ENCODE measurements around the gene TNFRSF4. TPM values are rescaled to one million over a fixed set of nuclear protein-coding genes. Genes with fewer than 3 reads are reported as not detected.

The TNFRSF4 gene
- total and polyA plus RNA-seq, 10 of the 15 experiments (the other 5 are each of a cell fraction or from before 2014, with no cell fraction given) = 0.05 to 7.3 (median 2.5) TPM; not detected in 1

GRCh38 chr1:1191734-1192133, 22.2 kb downstream of the TNFRSF4 start (continued):
- TF ChIP-seq ZBTB40 (IDR thresholded peaks at IDR 0.05; ENCODE audit: borderline replicate concordance) = no peak
- TF ChIP-seq USF2 (IDR thresholded peaks at IDR 0.05; ENCODE audit: borderline replicate concordance, low read depth, low read length) = no peak
- no peak for TF ChIP-seq ELK1 (IDR thresholded peaks at IDR 0.05; ENCODE audit: low read depth, low read length)

GRCh38 chr1:1189111-1189510, 24.8 kb downstream of the TNFRSF4 start:
- whole genome bisulfite sequencing (ENCODE audit: insufficient coverage, insufficient replicate concordance, low lambda C conversion rate, missing lambda C conversion rate) = 18% methylated on average over 5 of the region's 5 CpGs
- POLR2A ChIA-PET = interaction anchor here (1.6 kb wide), 1 partner anchor 12 kb away, joined by 3 read pairs; no protein-coding TSS in a partner anchor
- Histone ChIP-seq H3K4me3 (no peak overlapping the region), H4K20me1 (ENCODE audit: control insufficient read depth, insufficient read depth) (no peaks in the 10 kb centered on the region), H3K4me2 (ENCODE audit: control insufficient read depth, insufficient read depth) (no peak overlapping the region), H3K36me3 (ENCODE audit: control insufficient read depth in 2 of 2, insufficient read depth in 2 of 2, low read length in 1 of 2) (no peaks in the 10 kb centered on the region), H3K4me1 (ENCODE audit: control insufficient read depth, insufficient read depth, low read length) (no peaks in the 10 kb centered on the region), H3K79me2 (ENCODE audit: control insufficient read depth, insufficient read depth, low read length) (no peaks in the 10 kb centered on the region), H2AFZ (ENCODE audit: control insufficient read depth, low read depth, low read length) (no peak overlapping the region), H3K27me3 (replicated peaks in 1 of 2; ENCODE audit: control insufficient read depth in 2 of 2, insufficient read depth in 2 of 2, low read length in 1 of 2) (no peaks in the 10 kb centered on the region), H3K9me3 (replicated peaks; ENCODE audit: control insufficient read depth, insufficient read depth, low read length) (no peaks in the 10 kb centered on the region; the same call in 2 of the 3 replicates), H3K9ac (ENCODE audit: control insufficient read depth, insufficient read depth, low read length) (no peak overlapping the region), H3K27ac (ENCODE audit: control insufficient read depth, insufficient read depth) (no peak overlapping the region)
- in situ Hi-C loops (cut with MboI) (no loop called here), intact Hi-C loops (cut with micrococcal nuclease; ENCODE audit: unreplicated experiment) (no loop called here)
- FAIRE-seq (no peak), DNase-seq (ENCODE audit: low read depth, low spot score) (no peak), ATAC-seq (no peak)
- SMC1A ChIA-PET (ENCODE audit: uncharacterized antibody, unreplicated experiment) = no interaction called here
- RAD21 ChIA-PET (ENCODE audit: unreplicated experiment) = interaction anchor here (1.3 kb wide), 1 partner anchor 18 kb away, joined by 4 read pairs; no protein-coding TSS in a partner anchor
- CTCF ChIA-PET = interaction anchor here (1.7 kb wide), 1 partner anchor 67 kb away, joined by 4 read pairs; no protein-coding TSS in a partner anchor
- no TSS peak for BruUV-seq (replicated peaks)
- TF ChIP-seq CREM (IDR thresholded peaks at IDR 0.05; ENCODE audit: low read depth) = no peak
- TF ChIP-seq SMARCA5 (IDR thresholded peaks at IDR 0.05) = no peak
- no peak for TF ChIP-seq ATF3 (IDR thresholded peaks at IDR 0.05; ENCODE audit: borderline replicate concordance, extremely low read depth, low read depth, low read length)
- TF ChIP-seq RAD21 (IDR thresholded peaks at IDR 0.05; ENCODE audit: insufficient read depth, low read depth, low read length) = no peak
- TF ChIP-seq POLR2AphosphoS2 (IDR thresholded peaks at IDR 0.05; ENCODE audit: low read depth, low read length) = no peak
- TF ChIP-seq ZNF384 (IDR thresholded peaks at IDR 0.05; ENCODE audit: borderline replicate concordance, low read depth, low read length) = no peak
- no peak for TF ChIP-seq LARP7 (IDR thresholded peaks at IDR 0.05)
- no peak for TF ChIP-seq POLR2AphosphoS5 (IDR thresholded peaks at IDR 0.05; ENCODE audit: low read length)
- TF ChIP-seq NR2C1 (IDR thresholded peaks at IDR 0.05) = no peak
- TF ChIP-seq ASH2L (IDR thresholded peaks at IDR 0.05; ENCODE audit: borderline replicate concordance, low read depth) = no peak
- TF ChIP-seq CBX5 (IDR thresholded peaks at IDR 0.05; ENCODE audit: low read depth) = no peak
- TF ChIP-seq RBBP5 (conservative IDR thresholded peaks at IDR 0.05) = no peak
- no peak for TF ChIP-seq JUNB (IDR thresholded peaks at IDR 0.05)
- no peak for TF ChIP-seq NFYB (IDR thresholded peaks at IDR 0.05; ENCODE audit: insufficient read depth, low read depth, low read length)
- no peak for TF ChIP-seq ATF7 (IDR thresholded peaks at IDR 0.05; ENCODE audit: low read depth)
